ENCODE results near the gene POLR1E. TPM values are rescaled to one million over a fixed set of nuclear protein-coding genes. Genes with fewer than 3 reads are reported as not detected.

POLR1E gene
- total RNA-seq, 1 donor from 2014 or later = 38.6 TPM

GRCh38 chr9:37451628-37452027 is 34.1 kb upstream of the POLR1E start:
- no peak overlapping the region for H3K27ac ChIP-seq
- peaks cover 21% of the 10 kb centered on the region for H4K20me1 ChIP-seq (ENCODE audit: low read depth)
- no peaks in the 10 kb centered on the region for H3K9me3 ChIP-seq (ENCODE audit: low read depth)
- H3K36me3 ChIP-seq = no peaks in the 10 kb centered on the region
- peaks cover 31% of the 10 kb centered on the region for H3F3A ChIP-seq (ENCODE audit: low read depth)
- H3K4me1 ChIP-seq = peaks cover 28% of the 10 kb centered on the region
- H3K79me2 ChIP-seq (ENCODE audit: low read depth) = peaks cover 96% of the 10 kb centered on the region
- H3K4me1 Mint-ChIP-seq = peaks cover 8% of the 10 kb centered on the region
- no peak overlapping the region for H3K4me2 ChIP-seq
- no peak for DNase-seq (ENCODE audit: low spot score)
- no peak overlapping the region for H3K4me3 Mint-ChIP-seq
- TF ChIP-seq EZH2 (IDR thresholded peaks at IDR 0.05) (no peak), CTCF (IDR thresholded peaks at IDR 0.05) (no peak), EZH2phosphoT487 (IDR thresholded peaks at IDR 0.05) (no peak)
- H3K27me3 Mint-ChIP-seq (ENCODE audit: insufficient read depth, low read depth) = no peaks in the 10 kb centered on the region
- H3K9ac ChIP-seq = no peak overlapping the region
- H3K36me3 Mint-ChIP-seq = peaks cover 46% of the 10 kb centered on the region
- H3K27ac Mint-ChIP-seq = no peak overlapping the region
- peaks cover 14% of the 10 kb centered on the region for H3K9me3 Mint-ChIP-seq
- no peaks in the 10 kb centered on the region for H3K27me3 ChIP-seq
- no peak overlapping the region for H3K4me3 ChIP-seq
- H2AFZ ChIP-seq (replicated peaks) = no peak overlapping the region

DNA sequence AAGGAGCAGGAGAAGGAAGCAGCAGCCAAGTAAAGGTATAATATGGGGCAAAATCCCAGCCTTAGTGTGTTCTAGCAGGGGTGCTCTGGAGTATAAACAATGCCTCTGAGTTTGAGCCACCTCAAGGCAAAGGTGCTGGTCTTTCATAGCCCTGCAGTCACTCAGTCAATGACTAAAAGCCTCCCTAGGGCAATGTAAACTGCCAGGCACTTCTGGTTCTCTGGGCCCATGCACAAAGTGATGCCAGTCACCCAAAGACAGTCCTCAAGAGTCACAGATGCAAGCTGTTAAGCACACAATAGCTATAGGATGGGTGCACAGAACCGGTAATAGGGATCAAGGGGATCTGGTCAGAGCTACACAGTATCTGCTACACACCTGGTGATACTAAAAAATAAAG is 33.1 kb upstream of the POLR1E start:
- Histone ChIP-seq H3K27me3 (no peaks in the 10 kb centered on the region), H3F3A (ENCODE audit: low read depth) (peaks cover 30% of the 10 kb centered on the region), H3K27ac (no peak overlapping the region), H2AFZ (replicated peaks) (no peak overlapping the region), H3K4me3 (no peak overlapping the region), H3K9me3 (ENCODE audit: low read depth) (no peaks in the 10 kb centered on the region), H3K36me3 (no peaks in the 10 kb centered on the region), H3K4me2 (no peak overlapping the region), H4K20me1 (ENCODE audit: low read depth) (peaks cover 27% of the 10 kb centered on the region), H3K79me2 (ENCODE audit: low read depth) (peaks cover 96% of the 10 kb centered on the region), H3K9ac (no peak overlapping the region), H3K4me1 (peaks cover 24% of the 10 kb centered on the region)
- Mint-ChIP-seq H3K27me3 (ENCODE audit: insufficient read depth, low read depth) (no peaks in the 10 kb centered on the region), H3K36me3 (peaks cover 48% of the 10 kb centered on the region), H3K4me3 (no peak overlapping the region), H3K9me3 (peaks cover 15% of the 10 kb centered on the region), H3K4me1 (peaks cover 8% of the 10 kb centered on the region), H3K27ac (no peak overlapping the region)
- DNase-seq (ENCODE audit: low spot score) = no peak
- TF ChIP-seq EZH2phosphoT487 (IDR thresholded peaks at IDR 0.05) (no peak), EZH2 (IDR thresholded peaks at IDR 0.05) (no peak), CTCF (IDR thresholded peaks at IDR 0.05) (no peak)

DNA sequence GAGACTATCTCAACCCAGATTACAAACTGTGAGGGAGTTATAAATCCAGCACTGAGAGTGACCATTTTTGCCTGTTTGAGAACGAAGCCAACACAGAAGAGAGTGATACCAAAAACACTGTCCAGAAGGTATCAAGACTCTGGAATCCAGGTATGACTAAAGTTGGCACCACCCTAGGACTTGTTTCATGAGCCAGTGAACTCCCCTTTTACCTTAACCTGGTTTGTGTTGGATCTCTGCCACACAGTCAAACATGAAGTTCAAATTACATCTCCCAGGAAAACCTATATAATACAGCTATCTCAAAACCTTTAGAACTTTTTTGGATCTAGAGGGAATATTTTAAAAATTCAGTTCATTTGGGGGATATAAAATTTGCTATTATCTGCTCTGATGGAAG is 31.9 kb upstream of the POLR1E start:
- no peak overlapping the region for H3K27ac Mint-ChIP-seq
- H3K36me3 ChIP-seq = no peaks in the 10 kb centered on the region
- peaks cover 15% of the 10 kb centered on the region for H3K9me3 Mint-ChIP-seq
- peaks cover 96% of the 10 kb centered on the region for H3K79me2 ChIP-seq (ENCODE audit: low read depth)
- no peak overlapping the region for H3K4me2 ChIP-seq
- TF ChIP-seq EZH2phosphoT487 (IDR thresholded peaks at IDR 0.05) (no peak), CTCF (IDR thresholded peaks at IDR 0.05) (no peak), EZH2 (IDR thresholded peaks at IDR 0.05) (no peak)
- no peak overlapping the region for H3K4me3 ChIP-seq
- peaks cover 47% of the 10 kb centered on the region for H3K36me3 Mint-ChIP-seq
- DNase-seq (ENCODE audit: low spot score) = no peak
- H3K27ac ChIP-seq = no peak overlapping the region
- H2AFZ ChIP-seq (replicated peaks) = no peak overlapping the region
- H4K20me1 ChIP-seq (ENCODE audit: low read depth) = peaks cover 38% of the 10 kb centered on the region
- H3F3A ChIP-seq (ENCODE audit: low read depth) = peaks cover 30% of the 10 kb centered on the region
- peaks cover 17% of the 10 kb centered on the region for H3K4me1 ChIP-seq
- no peaks in the 10 kb centered on the region for H3K27me3 ChIP-seq
- H3K9me3 ChIP-seq (ENCODE audit: low read depth) = no peaks in the 10 kb centered on the region
- H3K9ac ChIP-seq = no peak overlapping the region
- peaks cover 8% of the 10 kb centered on the region for H3K4me1 Mint-ChIP-seq
- no peaks in the 10 kb centered on the region for H3K27me3 Mint-ChIP-seq (ENCODE audit: insufficient read depth, low read depth)
- no peak overlapping the region for H3K4me3 Mint-ChIP-seq
